HepG2 (cell line): ENCODE measurements around the gene SRPRA. TPM values are rescaled to one million over a fixed set of nuclear protein-coding genes. Genes with fewer than 3 reads are reported as not detected.

Experiments
- DNMT1 ChIP-seq: sonication (generic); formaldehyde crosslinking; IDR thresholded peaks from 2 replicates; pipeline ENCODE4 v1.5.1; 2020; ENCODE audit warnings: mild to moderate bottlenecking, missing genetic modification reagents
- FOXA3 ChIP-seq: IDR thresholded peaks from 2 replicates; pipeline ENCODE4 v1.6.1; 2016; ENCODE audit warnings: missing genetic modification reagents, missing compliant biosample characterization
- HNF1B ChIP-seq: sonication (generic); formaldehyde crosslinking; IDR thresholded peaks from 2 replicates; pipeline ENCODE4 v1.5.1; 2020; ENCODE audit warnings: mild to moderate bottlenecking, moderate library complexity, missing genetic modification reagents
- KAT7 ChIP-seq: IDR thresholded peaks from 2 replicates; pipeline ENCODE4 v1.6.1; 2018; ENCODE audit warnings: borderline replicate concordance, missing compliant biosample characterization
- KDM2A ChIP-seq: sonication (generic); formaldehyde crosslinking; IDR thresholded peaks from 2 replicates; pipeline ENCODE4 v1.4.0; 2020; ENCODE audit warnings: low read depth, missing genetic modification reagents, borderline replicate concordance
- LBX2 ChIP-seq: sonication (generic); formaldehyde crosslinking; IDR thresholded peaks from 2 replicates; pipeline ENCODE4 v1.5.0; 2020; ENCODE audit warnings: missing genetic modification reagents, mild to moderate bottlenecking, borderline replicate concordance
- MAFG ChIP-seq: sonication (generic); formaldehyde crosslinking; IDR thresholded peaks from 2 replicates; pipeline ENCODE4 v1.5.1; 2020; ENCODE audit warnings: mild to moderate bottlenecking, missing genetic modification reagents
- NAIF1 ChIP-seq: sonication (generic); formaldehyde crosslinking; IDR thresholded peaks from 2 replicates; pipeline ENCODE4 v1.5.0; 2020; ENCODE audit warnings: mild to moderate bottlenecking, missing genetic modification reagents, borderline replicate concordance
- PTBP1 ChIP-seq: fragments of 200-400 bp; formaldehyde crosslinking; IDR thresholded peaks from 2 replicates; pipeline ENCODE4 v1.6.1; 2018; ENCODE audit warnings: low read length, low read depth; ENCODE audit not compliant: poor library complexity, severe bottlenecking
- SRSF1 ChIP-seq: fragments of 200-400 bp; formaldehyde crosslinking; optimal IDR thresholded peaks from 2 replicates; pipeline ENCODE3; 2017; ENCODE audit warnings: mild to moderate bottlenecking, low read depth, low read length, moderate library complexity
- ZBTB7A ChIP-seq: sonication (generic); formaldehyde crosslinking; IDR thresholded peaks from 2 replicates; pipeline ENCODE4 v1.8.0; 2022; ENCODE audit warnings: mild to moderate bottlenecking, missing genetic modification reagents
- ZNF121 ChIP-seq: sonication (generic); formaldehyde crosslinking; IDR thresholded peaks from 2 replicates; pipeline ENCODE4 v1.5.0; 2020; ENCODE audit warnings: mild to moderate bottlenecking, missing genetic modification reagents
- ZNF232 ChIP-seq: sonication (generic); formaldehyde crosslinking; IDR thresholded peaks from 2 replicates; pipeline ENCODE4 v1.4.0; 2020; ENCODE audit warnings: missing genetic modification reagents, borderline replicate concordance
- ZNF720 ChIP-seq: sonication (generic); formaldehyde crosslinking; IDR thresholded peaks from 2 replicates; pipeline ENCODE4 v1.4.0; 2020; ENCODE audit warnings: missing genetic modification reagents
- ZNF790 ChIP-seq: sonication (generic); formaldehyde crosslinking; IDR thresholded peaks from 2 replicates; pipeline ENCODE4 v1.8.0; 2022; ENCODE audit warnings: missing genetic modification reagents, mild to moderate bottlenecking, borderline replicate concordance
- ZNF816 ChIP-seq: sonication (generic); formaldehyde crosslinking; IDR thresholded peaks from 2 replicates; pipeline ENCODE4 v1.8.0; 2022; ENCODE audit warnings: missing genetic modification reagents, mild to moderate bottlenecking, borderline replicate concordance
- ZNF83 ChIP-seq: sonication (generic); formaldehyde crosslinking; IDR thresholded peaks from 2 replicates; pipeline ENCODE4 v1.4.0; 2020; ENCODE audit warnings: missing genetic modification reagents, mild to moderate bottlenecking, borderline replicate concordance
- polyA plus RNA-seq, 8 experiments: library from polyadenylated mRNA; depleted of rRNA in 3 of 8; stranded (reverse) in 7 of 8; unstranded in 1 of 8; fragments of >200 nt; fragmentation: Illumina TruSeq in 4 of 8; extraction: Trizol in 4 of 8; gene quantifications; 2 replicates each; pipeline versions ENCODE4 v1.2.1 to v1.2.3, GENCODE V29; 2011 to 2016; ENCODE audit warnings: low read depth in 4 of 8, missing spikeins in 1 of 8, mixed read lengths in 1 of 8; ENCODE audit not compliant: insufficient read depth in 1 of 8
- total RNA-seq, 5 experiments: library from RNA; depleted of rRNA; stranded (reverse); fragments of >200 nt; fragmentation: Illumina TruSeq; extraction: Trizol; gene quantifications; 2 replicates each; pipeline ENCODE4 v1.2.3, GENCODE V29; 2016; ENCODE audit warnings: low read depth in 1 of 5
- TF ChIP-seq, protein P1 (sequence below): sonication (generic); formaldehyde crosslinking; IDR thresholded peaks from 2 replicates; pipeline ENCODE4 v1.4.0; 2020; ENCODE audit warnings: low read depth, mild to moderate bottlenecking, missing genetic modification reagents
- TF ChIP-seq, protein P2 (sequence below): sonication (generic); formaldehyde crosslinking; IDR thresholded peaks from 2 replicates; pipeline ENCODE4 v1.5.1; 2020; ENCODE audit warnings: missing genetic modification reagents, mild to moderate bottlenecking, borderline replicate concordance

The SRPRA gene
- total and polyA plus RNA-seq, 2 of the 13 experiments (the other 11 are each of a cell fraction or from before 2014, with no cell fraction given): 27.7 to 64.6 TPM

DNA sequence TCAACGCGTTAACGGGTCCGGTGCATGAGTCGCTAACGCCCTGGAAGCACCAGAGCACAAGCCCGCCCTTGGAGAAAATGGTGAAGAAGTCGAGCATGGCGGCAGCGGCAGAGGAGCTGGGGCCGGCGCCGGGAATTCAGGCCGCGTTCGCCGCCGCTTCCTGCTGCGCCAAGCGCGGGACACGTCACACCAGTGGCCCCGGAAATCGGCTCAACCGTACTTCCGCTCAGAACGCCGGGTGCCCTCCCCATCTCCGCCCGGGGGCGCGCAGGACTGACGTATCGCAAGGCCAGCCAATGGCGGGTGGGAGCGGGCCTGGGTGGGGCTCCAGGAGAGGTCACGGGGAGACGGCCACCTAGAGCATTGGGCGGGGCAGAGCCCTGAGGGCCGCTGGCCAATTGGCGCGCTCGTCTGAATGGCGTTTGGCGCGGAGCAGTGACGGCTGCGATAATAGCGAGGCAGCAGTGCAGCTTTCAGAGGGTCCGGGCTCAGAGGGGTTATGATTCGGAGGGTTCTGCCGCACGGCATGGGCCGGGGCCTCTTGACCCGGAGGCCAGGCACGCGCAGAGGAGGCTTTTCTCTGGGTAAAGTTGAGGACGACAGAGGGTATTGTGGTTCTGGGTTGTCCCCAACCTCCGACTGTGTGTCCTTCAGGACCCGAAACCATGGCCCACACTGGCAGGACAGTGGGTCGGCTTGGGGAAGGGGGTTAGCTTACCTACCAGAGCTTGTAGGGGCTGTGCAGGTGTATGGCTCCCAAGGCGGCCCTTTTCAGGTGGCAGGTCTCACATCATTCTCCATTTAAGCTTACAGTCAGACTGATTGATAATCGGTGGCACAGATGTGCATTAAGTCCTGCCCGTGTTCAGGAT lies at the start of gene SRPRA, which contains the start of gene FOXRED1 (continued):
- TF ChIP-seq ZNF720 (CRISPR knock-in tag) (no peak), ZNF83 (CRISPR knock-in tag) (no peak), ZBTB7A (CRISPR knock-in tag) (no peak), KAT7 (CRISPR knock-in tag) (peak; percentile 74), ZNF816 (CRISPR knock-in tag) (peak; percentile 59; the same call in 1 of the 2 replicates), FOXA3 (CRISPR knock-in tag) (peak; percentile 36), KDM2A (CRISPR knock-in tag) (peak; percentile 99), ZNF790 (no peak), ZNF121 (CRISPR knock-in tag) (no peak), SRSF1 (no peak), MAFG (CRISPR knock-in tag) (no peak), PTBP1 (no peak), LBX2 (CRISPR knock-in tag) (0 out of 2 replicates have a peak, but pooled peaks have one; percentile 17), NAIF1 (peak; percentile 83), DNMT1 (CRISPR knock-in tag) (no peak), ZNF232 (no peak), HNF1B (CRISPR knock-in tag) (peak; percentile 82)
- TF ChIP-seq, protein P1, sequence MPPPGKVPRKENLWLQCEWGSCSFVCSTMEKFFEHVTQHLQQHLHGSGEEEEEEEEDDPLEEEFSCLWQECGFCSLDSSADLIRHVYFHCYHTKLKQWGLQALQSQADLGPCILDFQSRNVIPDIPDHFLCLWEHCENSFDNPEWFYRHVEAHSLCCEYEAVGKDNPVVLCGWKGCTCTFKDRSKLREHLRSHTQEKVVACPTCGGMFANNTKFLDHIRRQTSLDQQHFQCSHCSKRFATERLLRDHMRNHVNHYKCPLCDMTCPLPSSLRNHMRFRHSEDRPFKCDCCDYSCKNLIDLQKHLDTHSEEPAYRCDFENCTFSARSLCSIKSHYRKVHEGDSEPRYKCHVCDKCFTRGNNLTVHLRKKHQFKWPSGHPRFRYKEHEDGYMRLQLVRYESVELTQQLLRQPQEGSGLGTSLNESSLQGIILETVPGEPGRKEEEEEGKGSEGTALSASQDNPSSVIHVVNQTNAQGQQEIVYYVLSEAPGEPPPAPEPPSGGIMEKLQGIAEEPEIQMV (CRISPR knock-in tag): 0 out of 2 replicates have a peak, but pooled peaks have one; percentile 36
- TF ChIP-seq, protein P2, sequence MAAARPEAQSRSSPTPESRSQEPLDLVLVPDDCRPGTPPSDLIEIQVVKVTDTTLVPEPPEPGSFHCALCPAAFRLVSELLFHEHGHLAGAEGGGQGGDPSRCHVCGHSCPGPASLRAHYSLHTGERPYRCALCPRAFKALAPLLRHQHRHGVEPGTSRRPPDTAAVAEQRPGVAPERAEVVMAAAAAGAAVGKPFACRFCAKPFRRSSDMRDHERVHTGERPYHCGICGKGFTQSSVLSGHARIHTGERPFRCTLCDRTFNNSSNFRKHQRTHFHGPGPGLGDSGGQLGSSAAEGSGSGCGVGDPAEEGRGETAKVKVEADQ (CRISPR knock-in tag): peak; percentile 79; the same call in 1 of the 2 replicates
